Nephron progenitor cell (in vitro differentiated cells): Measurements from ENCODE around the gene NUMA1.

Experiments
- DNase-seq: peaks from one replicate; pipeline ENCODE4 v3.0.0; 2021
- H3K27ac Mint-ChIP-seq: 2 replicates; pipeline ENCODE4 v1.8.0; 2021; ENCODE audit warnings: mild to moderate bottlenecking, moderate library complexity, mixed read lengths
- H3K27me3 Mint-ChIP-seq: 2 replicates; pipeline ENCODE4 v1.8.0; 2021; ENCODE audit warnings: mild to moderate bottlenecking, low read depth, mixed read lengths; ENCODE audit not compliant: poor library complexity
- H3K36me3 Mint-ChIP-seq: 2 replicates; pipeline ENCODE4 v1.8.0; 2021; ENCODE audit warnings: low read depth, mixed read lengths
- H3K4me1 Mint-ChIP-seq: 2 replicates; pipeline ENCODE4 v1.8.0; 2021; ENCODE audit warnings: mixed read lengths
- H3K4me3 Mint-ChIP-seq: 2 replicates; pipeline ENCODE4 v1.8.0; 2021; ENCODE audit warnings: mild to moderate bottlenecking, moderate library complexity, mixed read lengths
- H3K9me3 Mint-ChIP-seq: 2 replicates; pipeline ENCODE4 v1.8.0; 2021; ENCODE audit warnings: mild to moderate bottlenecking, moderate library complexity, mixed read lengths
- TF ChIP-seq, protein P1 (sequence below): fragments of 200-600 bp; sonication (generic); IDR thresholded peaks from 2 replicates; pipeline ENCODE4 v1.5.0; 2021; ENCODE audit warnings: antibody characterized with exemption

NUMA1 gene

GRCh38 chr11:71976551-71976950 is 103.8 kb downstream of the NUMA1 start:
- DNase-seq, result no peak
- TF ChIP-seq, protein P1, sequence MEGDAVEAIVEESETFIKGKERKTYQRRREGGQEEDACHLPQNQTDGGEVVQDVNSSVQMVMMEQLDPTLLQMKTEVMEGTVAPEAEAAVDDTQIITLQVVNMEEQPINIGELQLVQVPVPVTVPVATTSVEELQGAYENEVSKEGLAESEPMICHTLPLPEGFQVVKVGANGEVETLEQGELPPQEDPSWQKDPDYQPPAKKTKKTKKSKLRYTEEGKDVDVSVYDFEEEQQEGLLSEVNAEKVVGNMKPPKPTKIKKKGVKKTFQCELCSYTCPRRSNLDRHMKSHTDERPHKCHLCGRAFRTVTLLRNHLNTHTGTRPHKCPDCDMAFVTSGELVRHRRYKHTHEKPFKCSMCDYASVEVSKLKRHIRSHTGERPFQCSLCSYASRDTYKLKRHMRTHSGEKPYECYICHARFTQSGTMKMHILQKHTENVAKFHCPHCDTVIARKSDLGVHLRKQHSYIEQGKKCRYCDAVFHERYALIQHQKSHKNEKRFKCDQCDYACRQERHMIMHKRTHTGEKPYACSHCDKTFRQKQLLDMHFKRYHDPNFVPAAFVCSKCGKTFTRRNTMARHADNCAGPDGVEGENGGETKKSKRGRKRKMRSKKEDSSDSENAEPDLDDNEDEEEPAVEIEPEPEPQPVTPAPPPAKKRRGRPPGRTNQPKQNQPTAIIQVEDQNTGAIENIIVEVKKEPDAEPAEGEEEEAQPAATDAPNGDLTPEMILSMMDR, result no peak
- no peak overlapping the region for H3K27ac Mint-ChIP-seq
- peaks cover 66% of the 10 kb centered on the region for H3K36me3 Mint-ChIP-seq
- H3K4me1 Mint-ChIP-seq, result no peaks in the 10 kb centered on the region
- no peak overlapping the region for H3K4me3 Mint-ChIP-seq
- H3K9me3 Mint-ChIP-seq, result peaks cover 4% of the 10 kb centered on the region
- H3K27me3 Mint-ChIP-seq, result no peaks in the 10 kb centered on the region

GRCh38 chr11:71971680-71972079 is 108.7 kb downstream of the NUMA1 start:
- H3K4me3 Mint-ChIP-seq, result no peak overlapping the region
- no peak overlapping the region for H3K27ac Mint-ChIP-seq
- H3K36me3 Mint-ChIP-seq, result peaks cover 62% of the 10 kb centered on the region
- TF ChIP-seq, protein P1, result no peak
- no peak for DNase-seq
- no peaks in the 10 kb centered on the region for H3K4me1 Mint-ChIP-seq
- H3K9me3 Mint-ChIP-seq, result no peaks in the 10 kb centered on the region
- no peaks in the 10 kb centered on the region for H3K27me3 Mint-ChIP-seq

DNA sequence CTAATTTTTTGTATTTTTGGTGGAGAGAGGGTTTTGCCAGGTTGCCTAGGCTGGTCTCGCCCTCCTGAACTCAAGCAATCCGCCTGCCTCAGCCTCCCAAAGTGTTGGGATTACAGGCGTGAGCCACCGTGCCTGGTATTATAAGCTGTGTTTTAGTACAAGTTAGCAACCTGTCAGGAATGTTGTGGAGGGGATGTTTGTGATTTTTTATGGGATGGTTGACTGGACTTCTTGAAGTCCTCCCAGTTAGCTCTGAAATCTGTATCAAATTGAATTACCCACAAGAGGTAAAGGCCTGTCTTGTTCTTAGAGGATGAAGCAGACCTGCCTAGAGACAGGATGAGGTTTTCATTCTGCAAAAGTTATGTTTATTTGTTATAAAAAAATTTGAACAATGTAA is 115.7 kb downstream of the NUMA1 start:
- Mint-ChIP-seq H3K27ac (no peak overlapping the region), H3K36me3 (peaks cover 53% of the 10 kb centered on the region)
- no peak for DNase-seq

DNA sequence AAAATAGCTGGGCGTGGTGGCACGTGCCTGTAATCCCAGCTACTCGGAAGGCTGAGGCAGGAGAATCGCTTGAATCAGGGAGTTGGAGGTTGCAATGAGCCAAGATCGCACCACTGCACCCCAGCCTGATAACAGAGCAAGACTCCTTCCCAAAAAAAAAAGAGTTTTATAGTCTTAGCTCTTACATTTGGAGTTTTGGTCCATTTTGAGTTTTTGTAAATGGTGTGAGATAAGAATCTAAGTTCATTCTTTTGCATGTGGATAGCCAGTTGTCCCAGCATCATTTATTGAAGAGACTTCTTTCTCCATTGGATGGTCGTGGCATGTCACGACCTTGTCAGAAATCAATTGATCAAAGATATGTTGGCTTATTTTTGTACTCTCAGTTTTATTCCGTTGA is 116.9 kb downstream of the NUMA1 start:
- no peak overlapping the region for H3K4me3 Mint-ChIP-seq

More for the DNA sequence above, 115.7 kb downstream of the NUMA1 start:
- H3K9me3 Mint-ChIP-seq, result no peaks in the 10 kb centered on the region
- H3K4me3 Mint-ChIP-seq, result no peak overlapping the region
- no peaks in the 10 kb centered on the region for H3K27me3 Mint-ChIP-seq
- TF ChIP-seq, protein P1, result no peak
- no peaks in the 10 kb centered on the region for H3K4me1 Mint-ChIP-seq

GRCh38 chr11:71962428-71963038 is 117.8 kb downstream of the NUMA1 start:
- H3K27me3 Mint-ChIP-seq, result no peaks in the 10 kb centered on the region
- no peaks in the 10 kb centered on the region for H3K9me3 Mint-ChIP-seq
- no peak overlapping the region for H3K4me3 Mint-ChIP-seq
- no peak overlapping the region for H3K27ac Mint-ChIP-seq
- H3K36me3 Mint-ChIP-seq, result peaks cover 52% of the 10 kb centered on the region
- TF ChIP-seq, protein P1, result no peak
- DNase-seq, result no peak
- H3K4me1 Mint-ChIP-seq, result no peaks in the 10 kb centered on the region

More for the DNA sequence above, 116.9 kb downstream of the NUMA1 start:
- DNase-seq, result no peak
- no peaks in the 10 kb centered on the region for H3K9me3 Mint-ChIP-seq
- H3K27ac Mint-ChIP-seq, result no peak overlapping the region
- peaks cover 57% of the 10 kb centered on the region for H3K36me3 Mint-ChIP-seq
- TF ChIP-seq, protein P1, result no peak
- H3K4me1 Mint-ChIP-seq, result no peaks in the 10 kb centered on the region
- no peaks in the 10 kb centered on the region for H3K27me3 Mint-ChIP-seq

DNA sequence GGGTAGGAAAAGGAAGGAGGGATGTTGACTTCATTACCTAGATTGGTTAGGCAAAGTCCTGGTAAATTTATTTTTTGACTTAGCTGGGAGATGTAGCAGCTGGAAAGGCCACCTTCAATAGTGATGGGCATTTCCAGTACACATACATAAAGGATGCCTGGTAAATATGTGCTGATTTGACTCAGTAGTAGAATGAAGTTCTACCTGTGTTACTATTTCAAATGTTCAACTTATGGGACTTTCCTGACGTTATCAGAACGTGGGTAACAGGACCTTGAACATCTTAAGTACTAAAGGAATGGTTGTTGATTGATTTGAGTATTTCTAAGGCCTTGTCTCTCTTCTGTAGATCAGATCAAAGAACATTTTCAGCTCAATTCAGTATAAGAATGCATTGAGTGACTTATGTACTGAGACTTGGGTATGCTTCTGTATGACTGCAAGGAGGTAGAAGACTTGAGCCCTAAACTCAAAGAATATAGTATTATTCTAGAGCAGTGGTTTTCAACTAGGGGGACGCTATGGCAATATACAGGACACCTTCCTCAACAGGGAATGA is 124.4 kb downstream of the NUMA1 start:
- TF ChIP-seq, protein P1, result no peak
- no peaks in the 10 kb centered on the region for H3K9me3 Mint-ChIP-seq
- peaks cover 3% of the 10 kb centered on the region for H3K27me3 Mint-ChIP-seq
- DNase-seq, result no peak
- H3K27ac Mint-ChIP-seq, result no peak overlapping the region
- no peak overlapping the region for H3K4me3 Mint-ChIP-seq
- H3K36me3 Mint-ChIP-seq, result peaks cover 26% of the 10 kb centered on the region
- peaks cover 7% of the 10 kb centered on the region for H3K4me1 Mint-ChIP-seq
